HEK293 (cell line): ENCODE results near the gene TICRR.
"Not testable (repeated sequence)": the region's sequence is repeated elsewhere in the genome, so short reads cannot be mapped to it uniquely, and the experiment has no call there.

Source experiments
- CTCF ChIA-PET: fragments of 350-600 bp; formaldehyde crosslinking; extraction: SDS; loops from one replicate; lab custom pipeline; 2021; ENCODE audit warnings: antibody characterized with exemption; lab: Yijun Ruan, JAX
- POLR2A ChIA-PET: fragments of 300-600 bp; formaldehyde crosslinking; extraction: SDS; loops from one replicate; lab custom pipeline; 2020; ENCODE audit warnings: antibody characterized with exemption, inconsistent platforms; lab: Yijun Ruan, JAX
- H3K27ac ChIP-seq: fragments of 200-500 bp; sonication (Bioruptor generic); 2 replicates; pipeline ENCODE4 v1.5.1; 2014; ENCODE audit warnings: low read depth, low read length, control low read depth, inconsistent platforms; ENCODE audit errors: extremely low read depth
- H3K36me3 ChIP-seq, 2 experiments: fragments of 200-500 bp in 1 of 2; sonication (Bioruptor generic) in 1 of 2; 1 replicate in 1 of 2; 2 replicates in 1 of 2; pipeline ENCODE4 v1.5.1; 2014 to 2017; ENCODE audit warnings: inconsistent platforms in 2 of 2, low read length in 2 of 2; ENCODE audit not compliant: control insufficient read depth in 2 of 2, insufficient read depth in 1 of 2
- H3K4me1 ChIP-seq: fragments of 200-500 bp; sonication (Bioruptor generic); 2 replicates; pipeline ENCODE4 v1.5.1; 2014; ENCODE audit warnings: mild to moderate bottlenecking, low read length, inconsistent platforms; ENCODE audit not compliant: control insufficient read depth, insufficient read depth
- H3K4me3 ChIP-seq: 2 replicates; pipeline ENCODE4 v1.5.1; 2011; ENCODE audit warnings: low read depth, mild to moderate bottlenecking, control low read depth, low read length, moderate library complexity
- H3K9me3 ChIP-seq: fragments of 200-500 bp; sonication (Bioruptor generic); 2 replicates; pipeline ENCODE4 v1.5.1; 2014; ENCODE audit warnings: low read depth, low read length, inconsistent platforms; ENCODE audit not compliant: control insufficient read depth, insufficient read depth
- GLI2 ChIP-seq: fragments of 450-650 bp; formaldehyde crosslinking; IDR thresholded peaks from 2 replicates; pipeline ENCODE4; 2017; ENCODE audit warnings: missing biosample characterization, missing genetic modification characterization, low read depth, borderline replicate concordance
- HOXD13 ChIP-seq: sonication (generic); formaldehyde crosslinking; IDR thresholded peaks from 2 replicates; pipeline ENCODE4 v1.8.0; 2022; ENCODE audit warnings: missing genetic modification reagents, borderline replicate concordance
- TRIM28 ChIP-seq: IDR thresholded peaks from 2 replicates; pipeline ENCODE4 v1.6.1; 2011; ENCODE audit warnings: low read length, control low read depth, borderline replicate concordance
- WT1 ChIP-seq: fragments of 450-650 bp; formaldehyde crosslinking; IDR thresholded peaks from 2 replicates; pipeline ENCODE4 v1.5.1; 2016; ENCODE audit warnings: missing biosample characterization, missing genetic modification characterization
- ZEB2 ChIP-seq: fragments of 450-650 bp; formaldehyde crosslinking; IDR thresholded peaks from 2 replicates; pipeline ENCODE4 v1.5.1; 2016; ENCODE audit warnings: missing biosample characterization, missing genetic modification characterization
- ZNF121 ChIP-seq: fragments of 450-650 bp; formaldehyde crosslinking; IDR thresholded peaks from 2 replicates; pipeline ENCODE4 v1.5.1; 2016; ENCODE audit warnings: missing biosample characterization, missing genetic modification characterization
- ZNF23 ChIP-seq: fragments of 450-650 bp; formaldehyde crosslinking; IDR thresholded peaks from 2 replicates; pipeline ENCODE4 v1.5.1; 2016; ENCODE audit warnings: missing biosample characterization, missing genetic modification characterization, borderline replicate concordance
- ZNF324 ChIP-seq: fragments of 450-650 bp; formaldehyde crosslinking; IDR thresholded peaks from 2 replicates; pipeline ENCODE4 v1.5.1; 2016; ENCODE audit warnings: missing biosample characterization, missing genetic modification characterization
- ZNF555 ChIP-seq: fragments of 450-650 bp; formaldehyde crosslinking; conservative IDR thresholded peaks from 2 replicates; pipeline ENCODE4 v1.5.1; 2017; ENCODE audit warnings: missing biosample characterization, mild to moderate bottlenecking, missing genetic modification characterization, inconsistent platforms
- ZNF560 ChIP-seq: fragments of 450-650 bp; formaldehyde crosslinking; IDR thresholded peaks from 2 replicates; pipeline ENCODE4 v1.5.1; 2017; ENCODE audit warnings: missing biosample characterization, missing genetic modification characterization, borderline replicate concordance
- ZNF629 ChIP-seq: fragments of 450-650 bp; formaldehyde crosslinking; IDR thresholded peaks from 2 replicates; pipeline ENCODE4 v1.5.1; 2017; ENCODE audit warnings: missing biosample characterization, missing genetic modification characterization
- TF ChIP-seq, protein P1 (sequence below): fragments of 450-650 bp; formaldehyde crosslinking; IDR thresholded peaks from 2 replicates; pipeline ENCODE4 v1.5.1; 2016; ENCODE audit warnings: missing biosample characterization, missing genetic modification characterization
- TF ChIP-seq, protein P2 (sequence below): fragments of 450-650 bp; formaldehyde crosslinking; IDR thresholded peaks from 2 replicates; pipeline ENCODE4 v1.5.1; 2017; ENCODE audit warnings: missing biosample characterization, missing genetic modification characterization
- TF ChIP-seq, protein P3 (sequence below): fragments of 450-650 bp; formaldehyde crosslinking; IDR thresholded peaks from 2 replicates; pipeline ENCODE4 v1.5.1; 2016; ENCODE audit warnings: missing biosample characterization, missing genetic modification characterization, low read depth
- TF ChIP-seq, protein P4 (sequence below): IDR thresholded peaks from 2 replicates; pipeline ENCODE4 v1.6.1; 2011; ENCODE audit warnings: mild to moderate bottlenecking, low read depth, low read length, borderline replicate concordance

Gene TICRR

DNA sequence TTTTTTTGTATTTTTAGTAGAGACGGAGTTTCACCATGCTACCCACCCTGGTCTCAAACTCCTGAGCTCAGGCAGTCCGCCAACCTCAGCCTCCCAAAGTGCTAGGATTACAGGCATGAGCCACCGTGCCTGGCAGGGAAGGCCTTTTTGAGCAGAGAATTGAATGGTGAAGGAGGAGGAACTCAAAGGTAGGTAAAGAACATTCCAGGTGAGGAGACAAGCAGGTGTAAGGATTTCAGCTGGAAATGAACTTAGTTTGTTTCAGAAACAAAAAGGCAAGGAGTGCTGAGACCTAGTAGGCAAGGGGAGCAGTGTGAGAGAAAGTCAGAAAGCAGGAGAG is 2.5 kb downstream of the TICRR start (continued):
- TF ChIP-seq, protein P1, sequence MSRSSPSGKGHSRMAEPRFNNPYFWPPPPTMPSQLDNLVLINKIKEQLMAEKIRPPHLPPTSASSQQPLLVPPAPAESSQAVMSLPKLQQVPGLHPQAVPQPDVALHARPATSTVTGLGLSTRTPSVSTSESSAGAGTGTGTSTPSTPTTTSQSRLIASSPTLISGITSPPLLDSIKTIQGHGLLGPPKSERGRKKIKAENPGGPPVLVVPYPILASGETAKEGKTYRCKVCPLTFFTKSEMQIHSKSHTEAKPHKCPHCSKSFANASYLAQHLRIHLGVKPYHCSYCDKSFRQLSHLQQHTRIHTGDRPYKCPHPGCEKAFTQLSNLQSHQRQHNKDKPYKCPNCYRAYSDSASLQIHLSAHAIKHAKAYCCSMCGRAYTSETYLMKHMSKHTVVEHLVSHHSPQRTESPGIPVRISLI (tag by site-specific recombination) = 0 out of 2 replicates have a peak, but pooled peaks have one; percentile 3
- TF ChIP-seq ZNF555 (tag by site-specific recombination) (no peak), GLI2 (tag by site-specific recombination) (no peak), ZEB2 (tag by site-specific recombination) (no peak), WT1 (tag by site-specific recombination) (no peak), ZNF23 (no peak), TRIM28 (no peak)
- TF ChIP-seq, protein P2, sequence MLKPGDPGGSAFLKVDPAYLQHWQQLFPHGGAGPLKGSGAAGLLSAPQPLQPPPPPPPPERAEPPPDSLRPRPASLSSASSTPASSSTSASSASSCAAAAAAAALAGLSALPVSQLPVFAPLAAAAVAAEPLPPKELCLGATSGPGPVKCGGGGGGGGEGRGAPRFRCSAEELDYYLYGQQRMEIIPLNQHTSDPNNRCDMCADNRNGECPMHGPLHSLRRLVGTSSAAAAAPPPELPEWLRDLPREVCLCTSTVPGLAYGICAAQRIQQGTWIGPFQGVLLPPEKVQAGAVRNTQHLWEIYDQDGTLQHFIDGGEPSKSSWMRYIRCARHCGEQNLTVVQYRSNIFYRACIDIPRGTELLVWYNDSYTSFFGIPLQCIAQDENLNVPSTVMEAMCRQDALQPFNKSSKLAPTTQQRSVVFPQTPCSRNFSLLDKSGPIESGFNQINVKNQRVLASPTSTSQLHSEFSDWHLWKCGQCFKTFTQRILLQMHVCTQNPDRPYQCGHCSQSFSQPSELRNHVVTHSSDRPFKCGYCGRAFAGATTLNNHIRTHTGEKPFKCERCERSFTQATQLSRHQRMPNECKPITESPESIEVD (tag by site-specific recombination) = no peak
- TF ChIP-seq, protein P3, sequence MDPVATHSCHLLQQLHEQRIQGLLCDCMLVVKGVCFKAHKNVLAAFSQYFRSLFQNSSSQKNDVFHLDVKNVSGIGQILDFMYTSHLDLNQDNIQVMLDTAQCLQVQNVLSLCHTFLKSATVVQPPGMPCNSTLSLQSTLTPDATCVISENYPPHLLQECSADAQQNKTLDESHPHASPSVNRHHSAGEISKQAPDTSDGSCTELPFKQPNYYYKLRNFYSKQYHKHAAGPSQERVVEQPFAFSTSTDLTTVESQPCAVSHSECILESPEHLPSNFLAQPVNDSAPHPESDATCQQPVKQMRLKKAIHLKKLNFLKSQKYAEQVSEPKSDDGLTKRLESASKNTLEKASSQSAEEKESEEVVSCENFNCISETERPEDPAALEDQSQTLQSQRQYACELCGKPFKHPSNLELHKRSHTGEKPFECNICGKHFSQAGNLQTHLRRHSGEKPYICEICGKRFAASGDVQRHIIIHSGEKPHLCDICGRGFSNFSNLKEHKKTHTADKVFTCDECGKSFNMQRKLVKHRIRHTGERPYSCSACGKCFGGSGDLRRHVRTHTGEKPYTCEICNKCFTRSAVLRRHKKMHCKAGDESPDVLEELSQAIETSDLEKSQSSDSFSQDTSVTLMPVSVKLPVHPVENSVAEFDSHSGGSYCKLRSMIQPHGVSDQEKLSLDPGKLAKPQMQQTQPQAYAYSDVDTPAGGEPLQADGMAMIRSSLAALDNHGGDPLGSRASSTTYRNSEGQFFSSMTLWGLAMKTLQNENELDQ = no peak
- TF ChIP-seq, all 188 proteins: peak for 4

DNA sequence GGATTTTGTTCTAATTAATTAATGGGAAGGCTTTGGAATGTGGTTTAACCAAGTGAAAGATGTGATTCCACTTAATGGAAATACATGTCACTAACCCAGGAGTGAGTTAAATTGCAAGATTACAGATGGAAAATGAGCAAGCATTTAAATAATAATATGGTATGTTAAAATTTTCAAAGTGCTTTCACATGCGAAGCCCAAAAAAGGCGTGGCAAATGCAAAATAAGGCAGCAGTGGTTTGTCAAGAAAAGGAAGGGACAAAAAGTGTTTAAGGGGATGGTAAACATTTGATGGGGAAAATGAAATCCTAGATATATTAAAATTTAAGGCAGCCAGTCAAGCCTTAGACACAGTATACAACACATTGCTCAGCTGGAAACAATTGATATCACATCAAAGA is 2.9 kb downstream of the TICRR start:
- ChIA-PET POLR2A (interaction anchor here (0.6 kb wide), 1 partner anchor 9 kb away, joined by 3 read pairs; no protein-coding TSS in a partner anchor), CTCF (no interaction called here)
- TF ChIP-seq HOXD13 (CRISPR knock-in tag) = no peak
- TF ChIP-seq, protein P1 (tag by site-specific recombination) = no peak
- no peak for TF ChIP-seq ZNF629 (tag by site-specific recombination)
- no peak for TF ChIP-seq ZNF324 (tag by site-specific recombination)
- TF ChIP-seq ZNF560 (tag by site-specific recombination) = no peak
- TF ChIP-seq, protein P4, sequence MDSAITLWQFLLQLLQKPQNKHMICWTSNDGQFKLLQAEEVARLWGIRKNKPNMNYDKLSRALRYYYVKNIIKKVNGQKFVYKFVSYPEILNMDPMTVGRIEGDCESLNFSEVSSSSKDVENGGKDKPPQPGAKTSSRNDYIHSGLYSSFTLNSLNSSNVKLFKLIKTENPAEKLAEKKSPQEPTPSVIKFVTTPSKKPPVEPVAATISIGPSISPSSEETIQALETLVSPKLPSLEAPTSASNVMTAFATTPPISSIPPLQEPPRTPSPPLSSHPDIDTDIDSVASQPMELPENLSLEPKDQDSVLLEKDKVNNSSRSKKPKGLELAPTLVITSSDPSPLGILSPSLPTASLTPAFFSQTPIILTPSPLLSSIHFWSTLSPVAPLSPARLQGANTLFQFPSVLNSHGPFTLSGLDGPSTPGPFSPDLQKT = no peak
- peaks cover 57 to 64% of the 10 kb centered on the region in 2 experiments for H3K36me3 ChIP-seq
- no peak overlapping the region for H3K27ac ChIP-seq
- no peaks in the 10 kb centered on the region for H3K9me3 ChIP-seq
- peak overlapping the region; percentile 61 for H3K4me3 ChIP-seq
- H3K4me1 ChIP-seq = peaks cover 12% of the 10 kb centered on the region

DNA sequence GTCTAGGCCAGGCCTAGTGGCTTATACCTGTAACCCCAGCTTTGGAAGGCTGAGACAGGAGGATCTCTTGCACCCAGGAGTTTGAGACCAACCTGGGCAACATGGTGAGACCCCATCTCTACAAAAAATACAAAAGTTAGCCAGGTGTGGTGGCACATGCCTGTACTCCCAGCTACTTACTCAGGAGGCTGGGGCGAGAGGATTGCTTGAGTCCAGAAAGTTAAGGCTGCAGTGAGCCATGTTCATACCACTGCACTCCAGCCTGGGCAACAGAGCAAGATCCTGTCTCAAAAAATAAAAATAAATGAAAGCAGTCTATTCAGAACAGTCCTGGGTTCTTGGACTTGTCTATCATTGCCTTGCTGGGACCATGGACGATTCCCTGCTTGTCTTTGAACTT is 5.5 kb downstream of the TICRR start:
- POLR2A ChIA-PET, H3K27ac ChIP-seq, H3K9me3 ChIP-seq, H3K4me3 ChIP-seq: not testable (repeated sequence)
- peaks cover 82 to 90% of the 10 kb centered on the region in 2 experiments for H3K36me3 ChIP-seq
- peak; percentile 96 for TF ChIP-seq ZNF121 (tag by site-specific recombination)
- CTCF ChIA-PET = interaction anchor here (0.6 kb wide), 2 partner anchors 28 to 245 kb away, joined by 4 to 5 read pairs; no protein-coding TSS in a partner anchor
- peaks cover 12% of the 10 kb centered on the region for H3K4me1 ChIP-seq
